GM23338 (cell line): Measurements from ENCODE around the gene EPHA4. TPM values are rescaled to one million over a fixed set of nuclear protein-coding genes. Genes with fewer than 3 reads are reported as not detected.

Experiments
- ATAC-seq: fragments of 200-7000 bp; cut with Tn5 transposase; 3 replicates; pipeline ENCODE4 v1.9.1; 2020
- DNase-seq: peaks from one replicate; pipeline ENCODE4 v3.0.0-alpha.2; 2015; ENCODE audit warnings: low spot score
- H2AFZ ChIP-seq: fragments of 200-600 bp; sonication (generic); 2 replicates; pipeline ENCODE4 v1.8.0; 2016; ENCODE audit warnings: antibody characterized with exemption, mild to moderate bottlenecking, moderate library complexity
- H3F3A ChIP-seq: fragments of 200-600 bp; sonication (generic); replicated peaks from 2 replicates; pipeline ENCODE4 v1.8.0; 2017; ENCODE audit warnings: antibody characterized with exemption, mixed run types, low read depth
- H3K27ac ChIP-seq: fragments of 200-600 bp; sonication (generic); 2 replicates; pipeline ENCODE4 v1.6.1; 2016; ENCODE audit warnings: low read depth
- H3K27me3 ChIP-seq: fragments of 200-600 bp; sonication (generic); 2 replicates; pipeline ENCODE4 v1.8.0; 2016; ENCODE audit warnings: mild to moderate bottlenecking, mixed run types, moderate library complexity; ENCODE audit not compliant: insufficient read depth
- H3K36me3 ChIP-seq: fragments of 200-600 bp; sonication (generic); 2 replicates; pipeline ENCODE4 v1.8.0; 2016; ENCODE audit warnings: mild to moderate bottlenecking; ENCODE audit not compliant: insufficient read depth
- H3K4me1 ChIP-seq: fragments of 200-600 bp; sonication (generic); 2 replicates; pipeline ENCODE4 v1.8.0; 2016; ENCODE audit warnings: mild to moderate bottlenecking, moderate library complexity; ENCODE audit not compliant: insufficient read depth
- H3K4me2 ChIP-seq: fragments of 200-600 bp; sonication (generic); 2 replicates; pipeline ENCODE4 v1.7.1; 2017; ENCODE audit warnings: mixed run types
- H3K4me3 ChIP-seq: fragments of 200-600 bp; sonication (generic); 2 replicates; pipeline ENCODE4 v1.6.1; 2016; ENCODE audit warnings: mixed run types
- H3K79me2 ChIP-seq: fragments of 200-600 bp; sonication (generic); replicated peaks from 2 replicates; pipeline ENCODE4 v1.8.0; 2017; ENCODE audit warnings: mild to moderate bottlenecking; ENCODE audit not compliant: insufficient read depth
- H3K9me2 ChIP-seq: fragments of 200-600 bp; sonication (generic); 2 replicates; pipeline ENCODE4 v1.8.0; 2017; ENCODE audit not compliant: insufficient read depth
- H4K20me1 ChIP-seq: fragments of 200-600 bp; sonication (generic); replicated peaks from 2 replicates; pipeline ENCODE4 v1.8.0; 2017; ENCODE audit warnings: mild to moderate bottlenecking; ENCODE audit not compliant: insufficient read depth
- H3K27ac Mint-ChIP-seq: 2 replicates; pipeline ENCODE4 v1.8.0; 2020; ENCODE audit warnings: inconsistent platforms, mild to moderate bottlenecking, moderate library complexity, mixed read lengths
- H3K27me3 Mint-ChIP-seq: 3 replicates; pipeline ENCODE4 v1.8.0; 2022; ENCODE audit warnings: low read depth, mild to moderate bottlenecking, moderate library complexity, mixed read lengths, inconsistent platforms; ENCODE audit not compliant: insufficient read depth, poor library complexity
- H3K36me3 Mint-ChIP-seq: 3 replicates; pipeline ENCODE4 v1.8.0; 2021; ENCODE audit warnings: low read depth, mild to moderate bottlenecking, inconsistent platforms, moderate library complexity, mixed read lengths
- H3K4me1 Mint-ChIP-seq: 3 replicates; pipeline ENCODE4 v1.8.0; 2020; ENCODE audit warnings: mild to moderate bottlenecking, inconsistent platforms, mixed read lengths
- H3K4me3 Mint-ChIP-seq: 3 replicates; pipeline ENCODE4 v1.8.0; 2021; ENCODE audit warnings: moderate library complexity, mild to moderate bottlenecking, inconsistent platforms, mixed read lengths
- H3K9me3 Mint-ChIP-seq: 3 replicates; pipeline ENCODE4 v1.8.0; 2020; ENCODE audit warnings: moderate library complexity, mild to moderate bottlenecking, inconsistent platforms, mixed read lengths
- CREB1 ChIP-seq: fragments of 250-450 bp; sonication (Bioruptor Pico); IDR thresholded peaks from 2 replicates; pipeline ENCODE4 v1.5.0; 2020; ENCODE audit warnings: low read depth, mild to moderate bottlenecking, moderate library complexity
- EZH2 ChIP-seq: fragments of 200-600 bp; sonication (generic); IDR thresholded peaks from one replicate; pipeline ENCODE4 v1.8.0; 2017; ENCODE audit warnings: antibody characterized with exemption, mild to moderate bottlenecking, low read depth; ENCODE audit not compliant: unreplicated experiment
- EZH2phosphoT487 ChIP-seq: fragments of 200-600 bp; sonication (generic); IDR thresholded peaks from one replicate; pipeline ENCODE4 v1.8.1; 2018; ENCODE audit warnings: antibody characterized with exemption; ENCODE audit not compliant: unreplicated experiment
- JUNB ChIP-seq: IDR thresholded peaks from one replicate; pipeline ENCODE4 v1.6.1; 2016; ENCODE audit warnings: antibody characterized with exemption; ENCODE audit not compliant: unreplicated experiment
- NANOG ChIP-seq: IDR thresholded peaks from 2 replicates; pipeline ENCODE4 v1.6.1; 2016; ENCODE audit warnings: antibody characterized with exemption, borderline replicate concordance
- POLR2AphosphoS5 ChIP-seq: IDR thresholded peaks from 2 replicates; pipeline ENCODE4 v1.6.1; 2016; ENCODE audit warnings: antibody characterized with exemption, low read depth
- STAT1 ChIP-seq: IDR thresholded peaks from one replicate; pipeline ENCODE4 v1.6.1; 2016; ENCODE audit warnings: antibody characterized with exemption; ENCODE audit not compliant: unreplicated experiment
- ZNF114 ChIP-seq: fragments of 250-450 bp; sonication (Bioruptor Pico); IDR thresholded peaks from 2 replicates; pipeline ENCODE4 v1.5.0; 2020; ENCODE audit warnings: mild to moderate bottlenecking, moderate library complexity
- ZNF331 ChIP-seq: fragments of 250-450 bp; sonication (Bioruptor Pico); IDR thresholded peaks from 2 replicates; pipeline ENCODE4 v1.5.0; 2020; ENCODE audit warnings: low read depth, mild to moderate bottlenecking, moderate library complexity
- polyA plus RNA-seq: library from polyadenylated mRNA; unstranded; fragments of >200 nt; fragmentation: Nextera tagmentation; extraction: Ambion mirVana; gene quantifications from 2 replicates; pipeline ENCODE4 v1.2.1, GENCODE V29; 2016
- total RNA-seq: library from RNA; depleted of rRNA; stranded (reverse); fragments of >200 nt; shearing (Covaris generic); gene quantifications from 2 replicates; pipeline ENCODE4 v1.2.3, GENCODE V29; 2014
- TF ChIP-seq, protein P1 (sequence below): IDR thresholded peaks from one replicate; pipeline ENCODE4 v1.6.1; 2018; ENCODE audit warnings: antibody characterized with exemption; ENCODE audit not compliant: unreplicated experiment
- TF ChIP-seq, protein P2 (sequence below): IDR thresholded peaks from 2 replicates; pipeline ENCODE4 v1.6.1; 2016; ENCODE audit warnings: antibody characterized with exemption
- TF ChIP-seq, protein P3 (sequence below): fragments of 250-450 bp; sonication (Bioruptor Pico); IDR thresholded peaks from 2 replicates; pipeline ENCODE4 v1.5.0; 2020; ENCODE audit warnings: mild to moderate bottlenecking, moderate library complexity
- TF ChIP-seq, protein P4 (sequence below), 2 experiments: fragments of 200-600 bp in 1 of 2; sonication (generic) in 1 of 2; conservative IDR thresholded peaks; 2 replicates each; pipeline versions ENCODE4 v1.5.1 to v1.6.1; 2016 to 2017; ENCODE audit warnings: antibody characterized with exemption in 2 of 2, low read depth in 2 of 2, mild to moderate bottlenecking in 2 of 2, moderate library complexity in 1 of 2

EPHA4 gene
- total and polyA plus RNA-seq, 2 experiments from 2014 or later = 4.1 to 6.2 TPM

DNA sequence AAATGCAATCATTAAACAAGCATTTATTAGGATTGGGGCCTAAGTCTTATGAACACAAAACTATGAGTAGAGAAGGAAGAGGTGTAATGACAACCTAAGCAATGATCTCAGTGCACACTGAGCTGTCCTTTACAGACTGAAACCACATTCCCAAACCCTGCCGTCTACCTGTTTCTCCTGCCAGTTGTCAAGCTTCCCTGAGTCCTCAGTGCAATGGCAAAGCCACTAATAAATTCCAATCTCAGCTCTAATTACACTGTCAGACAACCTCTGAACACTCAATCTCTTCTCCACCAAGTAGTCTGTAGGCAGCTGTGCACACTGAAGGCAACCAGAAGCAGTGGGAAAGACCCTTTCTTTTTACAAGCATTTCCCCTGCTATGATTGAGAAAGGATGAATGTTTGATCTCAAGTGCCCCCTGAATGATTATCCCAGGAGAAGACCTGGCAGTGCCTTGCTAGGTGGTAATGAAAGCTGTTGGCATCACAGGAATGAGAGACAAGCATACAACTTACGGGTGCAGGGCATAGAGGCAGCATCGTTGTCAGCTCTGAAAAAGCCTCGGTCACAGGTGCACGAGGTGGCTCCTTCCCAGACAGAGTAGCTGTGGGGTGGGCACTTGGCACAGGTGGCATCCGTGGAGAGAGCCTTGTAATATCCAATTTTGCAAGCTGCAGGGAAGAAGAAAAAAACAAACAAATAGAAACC lies 71.4 kb downstream of the EPHA4 start:
- H4K20me1 ChIP-seq = 0 out of 2 replicates have a peak, but pooled peaks cover 2% of the 10 kb centered on the region
- H3K79me2 ChIP-seq = no peaks in the 10 kb centered on the region
- H3K27ac ChIP-seq = no peak overlapping the region
- no peak for TF ChIP-seq POLR2AphosphoS5
- TF ChIP-seq, protein P1, sequence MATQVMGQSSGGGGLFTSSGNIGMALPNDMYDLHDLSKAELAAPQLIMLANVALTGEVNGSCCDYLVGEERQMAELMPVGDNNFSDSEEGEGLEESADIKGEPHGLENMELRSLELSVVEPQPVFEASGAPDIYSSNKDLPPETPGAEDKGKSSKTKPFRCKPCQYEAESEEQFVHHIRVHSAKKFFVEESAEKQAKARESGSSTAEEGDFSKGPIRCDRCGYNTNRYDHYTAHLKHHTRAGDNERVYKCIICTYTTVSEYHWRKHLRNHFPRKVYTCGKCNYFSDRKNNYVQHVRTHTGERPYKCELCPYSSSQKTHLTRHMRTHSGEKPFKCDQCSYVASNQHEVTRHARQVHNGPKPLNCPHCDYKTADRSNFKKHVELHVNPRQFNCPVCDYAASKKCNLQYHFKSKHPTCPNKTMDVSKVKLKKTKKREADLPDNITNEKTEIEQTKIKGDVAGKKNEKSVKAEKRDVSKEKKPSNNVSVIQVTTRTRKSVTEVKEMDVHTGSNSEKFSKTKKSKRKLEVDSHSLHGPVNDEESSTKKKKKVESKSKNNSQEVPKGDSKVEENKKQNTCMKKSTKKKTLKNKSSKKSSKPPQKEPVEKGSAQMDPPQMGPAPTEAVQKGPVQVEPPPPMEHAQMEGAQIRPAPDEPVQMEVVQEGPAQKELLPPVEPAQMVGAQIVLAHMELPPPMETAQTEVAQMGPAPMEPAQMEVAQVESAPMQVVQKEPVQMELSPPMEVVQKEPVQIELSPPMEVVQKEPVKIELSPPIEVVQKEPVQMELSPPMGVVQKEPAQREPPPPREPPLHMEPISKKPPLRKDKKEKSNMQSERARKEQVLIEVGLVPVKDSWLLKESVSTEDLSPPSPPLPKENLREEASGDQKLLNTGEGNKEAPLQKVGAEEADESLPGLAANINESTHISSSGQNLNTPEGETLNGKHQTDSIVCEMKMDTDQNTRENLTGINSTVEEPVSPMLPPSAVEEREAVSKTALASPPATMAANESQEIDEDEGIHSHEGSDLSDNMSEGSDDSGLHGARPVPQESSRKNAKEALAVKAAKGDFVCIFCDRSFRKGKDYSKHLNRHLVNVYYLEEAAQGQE = no peak
- no peak for TF ChIP-seq EZH2phosphoT487
- no peak for TF ChIP-seq ZNF114 (CRISPR knock-in tag)
- no peak for TF ChIP-seq ZNF331 (CRISPR knock-in tag)
- TF ChIP-seq, protein P2, sequence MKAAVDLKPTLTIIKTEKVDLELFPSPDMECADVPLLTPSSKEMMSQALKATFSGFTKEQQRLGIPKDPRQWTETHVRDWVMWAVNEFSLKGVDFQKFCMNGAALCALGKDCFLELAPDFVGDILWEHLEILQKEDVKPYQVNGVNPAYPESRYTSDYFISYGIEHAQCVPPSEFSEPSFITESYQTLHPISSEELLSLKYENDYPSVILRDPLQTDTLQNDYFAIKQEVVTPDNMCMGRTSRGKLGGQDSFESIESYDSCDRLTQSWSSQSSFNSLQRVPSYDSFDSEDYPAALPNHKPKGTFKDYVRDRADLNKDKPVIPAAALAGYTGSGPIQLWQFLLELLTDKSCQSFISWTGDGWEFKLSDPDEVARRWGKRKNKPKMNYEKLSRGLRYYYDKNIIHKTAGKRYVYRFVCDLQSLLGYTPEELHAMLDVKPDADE = no peak
- TF ChIP-seq JUNB = no peak
- no peak for TF ChIP-seq NANOG
- TF ChIP-seq CREB1 (CRISPR knock-in tag) = no peak
- no peak for TF ChIP-seq STAT1
- TF ChIP-seq, protein P3, sequence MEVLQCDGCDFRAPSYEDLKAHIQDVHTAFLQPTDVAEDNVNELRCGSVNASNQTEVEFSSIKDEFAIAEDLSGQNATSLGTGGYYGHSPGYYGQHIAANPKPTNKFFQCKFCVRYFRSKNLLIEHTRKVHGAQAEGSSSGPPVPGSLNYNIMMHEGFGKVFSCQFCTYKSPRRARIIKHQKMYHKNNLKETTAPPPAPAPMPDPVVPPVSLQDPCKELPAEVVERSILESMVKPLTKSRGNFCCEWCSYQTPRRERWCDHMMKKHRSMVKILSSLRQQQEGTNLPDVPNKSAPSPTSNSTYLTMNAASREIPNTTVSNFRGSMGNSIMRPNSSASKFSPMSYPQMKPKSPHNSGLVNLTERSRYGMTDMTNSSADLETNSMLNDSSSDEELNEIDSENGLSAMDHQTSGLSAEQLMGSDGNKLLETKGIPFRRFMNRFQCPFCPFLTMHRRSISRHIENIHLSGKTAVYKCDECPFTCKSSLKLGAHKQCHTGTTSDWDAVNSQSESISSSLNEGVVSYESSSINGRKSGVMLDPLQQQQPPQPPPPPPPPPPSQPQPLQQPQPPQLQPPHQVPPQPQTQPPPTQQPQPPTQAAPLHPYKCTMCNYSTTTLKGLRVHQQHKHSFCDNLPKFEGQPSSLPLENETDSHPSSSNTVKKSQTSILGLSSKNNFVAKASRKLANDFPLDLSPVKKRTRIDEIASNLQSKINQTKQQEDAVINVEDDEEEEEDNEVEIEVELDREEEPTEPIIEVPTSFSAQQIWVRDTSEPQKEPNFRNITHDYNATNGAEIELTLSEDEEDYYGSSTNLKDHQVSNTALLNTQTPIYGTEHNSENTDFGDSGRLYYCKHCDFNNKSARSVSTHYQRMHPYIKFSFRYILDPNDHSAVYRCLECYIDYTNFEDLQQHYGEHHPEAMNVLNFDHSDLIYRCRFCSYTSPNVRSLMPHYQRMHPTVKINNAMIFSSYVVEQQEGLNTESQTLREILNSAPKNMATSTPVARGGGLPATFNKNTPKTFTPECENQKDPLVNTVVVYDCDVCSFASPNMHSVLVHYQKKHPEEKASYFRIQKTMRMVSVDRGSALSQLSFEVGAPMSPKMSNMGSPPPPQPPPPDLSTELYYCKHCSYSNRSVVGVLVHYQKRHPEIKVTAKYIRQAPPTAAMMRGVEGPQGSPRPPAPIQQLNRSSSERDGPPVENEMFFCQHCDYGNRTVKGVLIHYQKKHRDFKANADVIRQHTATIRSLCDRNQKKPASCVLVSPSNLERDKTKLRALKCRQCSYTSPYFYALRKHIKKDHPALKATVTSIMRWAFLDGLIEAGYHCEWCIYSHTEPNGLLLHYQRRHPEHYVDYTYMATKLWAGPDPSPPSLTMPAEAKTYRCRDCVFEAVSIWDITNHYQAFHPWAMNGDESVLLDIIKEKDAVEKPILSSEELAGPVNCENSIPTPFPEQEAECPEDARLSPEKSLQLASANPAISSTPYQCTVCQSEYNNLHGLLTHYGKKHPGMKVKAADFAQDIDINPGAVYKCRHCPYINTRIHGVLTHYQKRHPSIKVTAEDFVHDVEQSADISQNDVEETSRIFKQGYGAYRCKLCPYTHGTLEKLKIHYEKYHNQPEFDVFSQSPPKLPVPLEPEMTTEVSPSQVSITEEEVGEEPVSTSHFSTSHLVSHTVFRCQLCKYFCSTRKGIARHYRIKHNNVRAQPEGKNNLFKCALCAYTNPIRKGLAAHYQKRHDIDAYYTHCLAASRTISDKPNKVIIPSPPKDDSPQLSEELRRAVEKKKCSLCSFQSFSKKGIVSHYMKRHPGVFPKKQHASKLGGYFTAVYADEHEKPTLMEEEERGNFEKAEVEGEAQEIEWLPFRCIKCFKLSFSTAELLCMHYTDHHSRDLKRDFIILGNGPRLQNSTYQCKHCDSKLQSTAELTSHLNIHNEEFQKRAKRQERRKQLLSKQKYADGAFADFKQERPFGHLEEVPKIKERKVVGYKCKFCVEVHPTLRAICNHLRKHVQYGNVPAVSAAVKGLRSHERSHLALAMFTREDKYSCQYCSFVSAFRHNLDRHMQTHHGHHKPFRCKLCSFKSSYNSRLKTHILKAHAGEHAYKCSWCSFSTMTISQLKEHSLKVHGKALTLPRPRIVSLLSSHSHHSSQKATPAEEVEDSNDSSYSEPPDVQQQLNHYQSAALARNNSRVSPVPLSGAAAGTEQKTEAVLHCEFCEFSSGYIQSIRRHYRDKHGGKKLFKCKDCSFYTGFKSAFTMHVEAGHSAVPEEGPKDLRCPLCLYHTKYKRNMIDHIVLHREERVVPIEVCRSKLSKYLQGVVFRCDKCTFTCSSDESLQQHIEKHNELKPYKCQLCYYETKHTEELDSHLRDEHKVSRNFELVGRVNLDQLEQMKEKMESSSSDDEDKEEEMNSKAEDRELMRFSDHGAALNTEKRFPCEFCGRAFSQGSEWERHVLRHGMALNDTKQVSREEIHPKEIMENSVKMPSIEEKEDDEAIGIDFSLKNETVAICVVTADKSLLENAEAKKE (CRISPR knock-in tag) = no peak
- TF ChIP-seq, protein P4, sequence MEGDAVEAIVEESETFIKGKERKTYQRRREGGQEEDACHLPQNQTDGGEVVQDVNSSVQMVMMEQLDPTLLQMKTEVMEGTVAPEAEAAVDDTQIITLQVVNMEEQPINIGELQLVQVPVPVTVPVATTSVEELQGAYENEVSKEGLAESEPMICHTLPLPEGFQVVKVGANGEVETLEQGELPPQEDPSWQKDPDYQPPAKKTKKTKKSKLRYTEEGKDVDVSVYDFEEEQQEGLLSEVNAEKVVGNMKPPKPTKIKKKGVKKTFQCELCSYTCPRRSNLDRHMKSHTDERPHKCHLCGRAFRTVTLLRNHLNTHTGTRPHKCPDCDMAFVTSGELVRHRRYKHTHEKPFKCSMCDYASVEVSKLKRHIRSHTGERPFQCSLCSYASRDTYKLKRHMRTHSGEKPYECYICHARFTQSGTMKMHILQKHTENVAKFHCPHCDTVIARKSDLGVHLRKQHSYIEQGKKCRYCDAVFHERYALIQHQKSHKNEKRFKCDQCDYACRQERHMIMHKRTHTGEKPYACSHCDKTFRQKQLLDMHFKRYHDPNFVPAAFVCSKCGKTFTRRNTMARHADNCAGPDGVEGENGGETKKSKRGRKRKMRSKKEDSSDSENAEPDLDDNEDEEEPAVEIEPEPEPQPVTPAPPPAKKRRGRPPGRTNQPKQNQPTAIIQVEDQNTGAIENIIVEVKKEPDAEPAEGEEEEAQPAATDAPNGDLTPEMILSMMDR (conservative IDR thresholded peaks at IDR 0.05; ENCODE audit: low read depth in 2 of 2) = no peak
- no peak for TF ChIP-seq EZH2
- no peaks in the 10 kb centered on the region for H3K27me3 ChIP-seq
- no peak overlapping the region for H3K4me3 ChIP-seq
- ATAC-seq (no peak), DNase-seq (no peak)
- H3K4me1 ChIP-seq = peaks cover 14% of the 10 kb centered on the region
- no peak overlapping the region for H3K4me2 ChIP-seq
- no peaks in the 10 kb centered on the region for H3K27me3 Mint-ChIP-seq
- no peaks in the 10 kb centered on the region for H3K9me3 Mint-ChIP-seq
- H3K4me3 Mint-ChIP-seq = no peak overlapping the region
- H3K4me1 Mint-ChIP-seq = peaks cover 15% of the 10 kb centered on the region
- H3F3A ChIP-seq = no peaks in the 10 kb centered on the region
- no peaks in the 10 kb centered on the region for H3K36me3 Mint-ChIP-seq
- no peaks in the 10 kb centered on the region for H3K36me3 ChIP-seq
- no peaks in the 10 kb centered on the region; the same call in 1 of the 2 replicates for H3K9me2 ChIP-seq
- H3K27ac Mint-ChIP-seq = no peak overlapping the region
- no peak overlapping the region for H2AFZ ChIP-seq
